Mesenchymal stem cell (in vitro differentiated cells and primary cell): ENCODE results near the gene ARID3A.
"Not testable (repeated sequence)": the region's sequence is repeated elsewhere in the genome, so short reads cannot be mapped to it uniquely, and the experiment has no call there.

Source experiments
- DNase-seq: peaks from one replicate; pipeline ENCODE4 v3.0.0-alpha.2; 2013
- H2AFZ ChIP-seq: one replicate; pipeline ENCODE4 v1.6.1; 2013; ENCODE audit warnings: low read depth, mild to moderate bottlenecking, control low read depth, inconsistent platforms, low read length, moderate library complexity
- H2AK5ac ChIP-seq: 2 replicates; pipeline ENCODE4 v1.6.1; 2013; ENCODE audit warnings: low read length, moderate library complexity, mild to moderate bottlenecking, inconsistent platforms; ENCODE audit not compliant: severe bottlenecking
- H2BK120ac ChIP-seq: one replicate; pipeline ENCODE4 v1.6.1; 2013; ENCODE audit warnings: low read depth, mild to moderate bottlenecking, inconsistent platforms, low read length, moderate library complexity
- H2BK12ac ChIP-seq, 2 experiments: one replicate each; pipeline ENCODE4 v1.6.1; 2013; ENCODE audit warnings: inconsistent platforms in 2 of 2, low read length in 2 of 2, mild to moderate bottlenecking in 2 of 2, moderate library complexity in 2 of 2, control low read depth in 1 of 2
- H2BK15ac ChIP-seq: one replicate; pipeline ENCODE4 v1.6.1; 2013; ENCODE audit warnings: mild to moderate bottlenecking, low read depth, inconsistent platforms; ENCODE audit not compliant: poor library complexity, severe bottlenecking
- H2BK5ac ChIP-seq: 2 replicates; pipeline ENCODE4 v1.6.1; 2013; ENCODE audit warnings: low read depth, mild to moderate bottlenecking, low read length, control low read depth, inconsistent platforms; ENCODE audit not compliant: poor library complexity, severe bottlenecking
- H3K14ac ChIP-seq, 2 experiments: one replicate each; pipeline ENCODE4 v1.6.1; 2013; ENCODE audit warnings: inconsistent platforms in 2 of 2, low read length in 2 of 2, control low read depth in 1 of 2, mild to moderate bottlenecking in 1 of 2, moderate library complexity in 1 of 2
- H3K18ac ChIP-seq, 2 experiments: one replicate each; pipeline ENCODE4 v1.6.1; 2013; ENCODE audit warnings: inconsistent platforms in 2 of 2, low read length in 2 of 2, control low read depth in 1 of 2, low read depth in 1 of 2, mild to moderate bottlenecking in 1 of 2
- H3K23ac ChIP-seq, 2 experiments: one replicate each; pipeline ENCODE4 v1.6.1; 2013; ENCODE audit warnings: inconsistent platforms in 2 of 2, low read length in 2 of 2, mild to moderate bottlenecking in 2 of 2, moderate library complexity in 2 of 2, control low read depth in 1 of 2
- H3K27ac ChIP-seq: 2 replicates; pipeline ENCODE4 v1.5.1; 2013; ENCODE audit warnings: mild to moderate bottlenecking, moderate library complexity, low read length, control low read depth, inconsistent platforms; ENCODE audit not compliant: poor library complexity, severe bottlenecking
- H3K27me3 ChIP-seq, 2 experiments: 2 replicates each; pipeline versions ENCODE4 v1.6.1 to v1.7.0; 2013; ENCODE audit warnings: low read length in 2 of 2, mild to moderate bottlenecking in 2 of 2, moderate library complexity in 2 of 2, control low read depth in 1 of 2, inconsistent platforms in 1 of 2; ENCODE audit not compliant: control insufficient read depth in 1 of 2, insufficient read depth in 1 of 2
- H3K36me3 ChIP-seq, 2 experiments: 2 replicates each; pipeline versions ENCODE4 v1.6.1 to v1.7.0; 2013; ENCODE audit warnings: low read length in 2 of 2, control low read depth in 1 of 2, inconsistent platforms in 1 of 2, low read depth in 1 of 2, mild to moderate bottlenecking in 1 of 2; ENCODE audit not compliant: insufficient read depth in 2 of 2, control insufficient read depth in 1 of 2
- H3K4ac ChIP-seq, 2 experiments: one replicate each; pipeline ENCODE4 v1.6.1; 2013; ENCODE audit warnings: inconsistent platforms in 2 of 2, low read length in 2 of 2, mild to moderate bottlenecking in 2 of 2, moderate library complexity in 2 of 2, control low read depth in 1 of 2, low read depth in 1 of 2
- H3K4me1 ChIP-seq: 2 replicates; pipeline ENCODE4 v1.6.1; 2013; ENCODE audit warnings: low read depth, low read length, control low read depth; ENCODE audit not compliant: control insufficient read depth, insufficient read depth
- H3K4me2 ChIP-seq: 2 replicates; pipeline ENCODE4 v1.6.1; 2013; ENCODE audit warnings: low read length, mild to moderate bottlenecking, inconsistent platforms; ENCODE audit not compliant: poor library complexity, severe bottlenecking
- H3K4me3 ChIP-seq, 2 experiments: 2 replicates each; pipeline versions ENCODE4 v1.5.1 to v1.7.0; 2013; ENCODE audit warnings: low read length in 2 of 2, mild to moderate bottlenecking in 2 of 2, control low read depth in 1 of 2, low read depth in 1 of 2; ENCODE audit not compliant: insufficient read depth in 1 of 2
- H3K79me1 ChIP-seq: replicated peaks from 2 replicates; pipeline ENCODE4 v1.6.1; 2013; ENCODE audit warnings: mild to moderate bottlenecking, control low read depth, low read length, inconsistent platforms; ENCODE audit not compliant: poor library complexity, severe bottlenecking
- H3K9ac ChIP-seq: 2 replicates; pipeline ENCODE4 v1.7.0; 2013; ENCODE audit warnings: mild to moderate bottlenecking, low read length, moderate library complexity
- H3K9me3 ChIP-seq: 2 replicates; pipeline ENCODE4 v1.7.0; 2013; ENCODE audit warnings: mild to moderate bottlenecking, low read length; ENCODE audit not compliant: control insufficient read depth
- H4K8ac ChIP-seq: one replicate; pipeline ENCODE4 v1.6.1; 2013; ENCODE audit warnings: inconsistent platforms, mild to moderate bottlenecking, low read length, moderate library complexity
- H4K91ac ChIP-seq: one replicate; pipeline ENCODE4 v1.6.1; 2013; ENCODE audit warnings: mild to moderate bottlenecking, low read length, inconsistent platforms
- WGBS: methylation state at CpG from one replicate; pipeline ENCODE4 v1.1.7; 2013; ENCODE audit warnings: mixed read lengths; 5-methylcytosine and 5-hydroxymethylcytosine counted together

The ARID3A gene

DNA sequence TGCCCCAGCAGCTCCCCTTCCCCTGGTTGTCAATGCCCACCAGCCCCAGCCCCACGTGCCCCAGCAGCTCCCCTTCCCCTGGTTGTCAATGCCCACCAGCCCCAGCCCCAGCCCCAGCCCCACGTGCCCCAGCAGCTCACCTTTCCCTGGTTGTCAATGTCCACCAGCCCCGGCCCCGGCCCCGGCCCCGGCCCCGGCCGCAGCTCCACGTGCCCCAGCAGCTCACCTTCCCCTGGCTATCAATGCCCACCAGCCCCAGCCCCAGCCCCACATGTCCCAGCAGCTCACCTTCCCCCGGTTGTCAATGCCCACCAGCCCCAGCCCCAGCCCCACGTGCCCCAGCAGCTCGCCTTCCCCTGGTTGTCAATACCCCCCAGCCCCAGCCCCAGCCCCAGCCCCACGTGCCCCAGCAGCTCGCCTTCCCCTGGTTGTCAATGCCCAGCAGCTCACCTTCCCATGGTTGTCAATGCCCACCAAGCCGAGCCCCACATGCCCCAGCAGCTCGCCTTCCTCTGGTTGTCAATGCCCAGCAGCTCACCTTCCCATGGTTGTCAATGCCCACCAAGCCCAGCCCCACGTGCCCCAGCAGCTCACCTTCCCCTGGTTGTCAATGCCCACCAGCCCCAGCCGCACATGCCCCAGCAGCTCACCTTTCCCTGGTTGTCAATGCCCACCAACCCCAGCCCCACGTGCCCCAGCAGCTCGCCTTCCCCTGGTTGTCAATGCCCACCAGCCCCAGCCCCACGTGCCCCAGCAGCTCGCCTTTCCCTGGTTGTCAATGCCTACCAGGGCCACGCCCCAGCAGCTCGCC is 46.9 kb upstream of the ARID3A start:
- H3K4me2 ChIP-seq, H4K8ac ChIP-seq, H2AK5ac ChIP-seq, H3K27ac ChIP-seq, H3K18ac ChIP-seq, H3K9me3 ChIP-seq, H2BK120ac ChIP-seq, H2BK15ac ChIP-seq, H3K4ac ChIP-seq, H4K91ac ChIP-seq, H3K14ac ChIP-seq, H3K23ac ChIP-seq, H2AFZ ChIP-seq, H3K27me3 ChIP-seq, H3K9ac ChIP-seq, H2BK12ac ChIP-seq, DNase-seq, H2BK5ac ChIP-seq: not testable (repeated sequence)
- Histone ChIP-seq H3K36me3 (peaks cover 59 to 96% of the 10 kb centered on the region in 2 experiments), H3K79me1 (peaks cover 24% of the 10 kb centered on the region), H3K4me3 (peak overlapping the region in 1 of 2 experiments; percentile 31), H3K4me1 (peaks cover 17% of the 10 kb centered on the region)
- 94% methylated on average over 20 of the region's 24 CpGs for WGBS

DNA sequence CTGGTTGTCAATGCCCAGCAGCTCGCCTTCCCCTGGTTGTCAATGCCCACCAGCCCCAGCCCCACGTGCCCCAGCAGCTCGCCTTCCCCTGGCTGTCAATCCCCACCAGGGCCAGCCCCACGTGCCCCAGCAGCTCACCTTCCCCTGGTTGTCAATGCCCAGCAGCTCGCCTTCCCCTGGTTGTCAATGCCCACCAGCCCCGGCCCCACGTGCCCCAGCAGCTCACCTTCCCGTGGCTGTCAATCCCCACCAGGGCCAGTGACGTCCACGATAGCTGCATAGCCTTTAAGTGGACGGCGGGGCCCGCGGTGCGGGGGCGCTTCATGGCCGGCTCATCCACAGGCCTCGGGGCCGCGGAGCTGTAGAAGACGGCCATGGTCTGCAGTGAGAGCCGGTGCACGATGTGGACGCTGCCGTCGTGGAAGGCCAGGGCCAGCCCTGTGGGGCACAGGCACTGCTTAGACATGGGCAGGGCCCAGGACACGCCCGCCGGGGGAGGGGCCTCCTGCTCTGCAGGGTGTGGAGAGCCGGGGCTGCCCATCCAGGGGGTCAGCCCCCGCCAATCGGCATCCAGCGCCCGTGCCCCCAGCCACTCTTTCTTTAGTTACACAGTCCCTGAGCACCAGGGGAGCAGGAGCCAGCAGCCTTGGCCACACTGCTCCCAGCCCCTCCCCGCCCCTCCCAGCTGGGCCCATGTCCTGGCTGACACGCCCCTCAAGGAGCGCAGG is 46.0 kb upstream of the ARID3A start:
- WGBS = 95% methylated on average over 31 of the region's 37 CpGs
- Histone ChIP-seq H3K14ac (no peak overlapping the region), H3K4me1 (peaks cover 24% of the 10 kb centered on the region), H2BK15ac (no peak overlapping the region), H4K8ac (no peak overlapping the region), H3K36me3 (peaks cover 55 to 97% of the 10 kb centered on the region in 2 experiments), H3K23ac (no peak overlapping the region), H3K9me3 (no peaks in the 10 kb centered on the region), H3K18ac (no peak overlapping the region), H3K4me3 (no peak overlapping the region), H3K79me1 (peaks cover 29% of the 10 kb centered on the region), H3K4me2 (no peak overlapping the region), H2BK12ac (no peak overlapping the region), H2BK120ac (no peak overlapping the region), H3K27me3 (no peaks in the 10 kb centered on the region), H2BK5ac (no peak overlapping the region), H4K91ac (no peak overlapping the region), H3K9ac (no peak overlapping the region), H2AK5ac (no peak overlapping the region), H3K4ac (no peak overlapping the region), H3K27ac (no peak overlapping the region), H2AFZ (no peak overlapping the region)
- no peak for DNase-seq

DNA sequence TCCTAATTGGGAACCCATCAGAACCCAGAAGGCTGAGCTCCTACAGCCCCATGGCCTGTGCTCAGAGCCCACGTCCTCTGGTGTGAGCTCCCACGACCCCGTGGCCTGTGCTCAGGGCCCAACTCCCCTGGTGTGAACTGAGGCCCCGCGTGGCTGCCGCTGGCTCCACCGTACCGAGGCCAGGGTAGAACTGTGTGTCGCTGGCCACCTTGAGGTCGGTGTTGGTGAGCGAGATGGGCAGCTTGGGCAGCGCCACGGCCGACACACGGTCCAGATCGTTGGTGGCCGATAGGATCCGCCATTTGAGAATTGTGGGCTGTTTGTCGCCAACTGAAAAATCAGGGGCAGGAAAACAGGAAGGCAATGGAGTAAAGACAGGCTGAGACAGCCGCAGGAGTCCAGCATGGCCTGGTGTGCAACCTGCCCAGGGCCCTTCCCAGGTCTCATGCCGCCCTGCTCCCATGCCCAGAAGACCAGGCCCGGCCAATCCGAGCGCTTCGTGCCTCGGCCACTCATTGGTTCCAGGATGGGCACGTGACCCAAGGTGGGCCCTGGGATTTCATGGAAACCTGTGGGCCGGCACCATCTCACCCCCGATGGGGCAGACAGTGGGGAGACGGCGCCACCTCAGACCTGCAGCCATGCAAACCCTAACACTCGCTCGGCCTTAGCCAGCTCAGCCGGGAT is 44.3 kb upstream of the ARID3A start:
- H2BK120ac ChIP-seq = no peak overlapping the region
- peaks cover 42% of the 10 kb centered on the region for H3K79me1 ChIP-seq
- no peak for DNase-seq
- no peaks in the 10 kb centered on the region for H3K9me3 ChIP-seq
- no peak overlapping the region for H3K4me3 ChIP-seq
- no peak overlapping the region for H3K18ac ChIP-seq
- H3K14ac ChIP-seq = no peak overlapping the region
- WGBS = 98% methylated on average over 34 of the region's 34 CpGs
- H3K27me3 ChIP-seq = no peaks in the 10 kb centered on the region
- H2AK5ac ChIP-seq = no peak overlapping the region
- H2BK12ac ChIP-seq = no peak overlapping the region
- no peak overlapping the region for H3K9ac ChIP-seq
- no peak overlapping the region for H3K4me2 ChIP-seq
- H3K4me1 ChIP-seq = peaks cover 19% of the 10 kb centered on the region
- no peak overlapping the region for H3K27ac ChIP-seq
- no peak overlapping the region for H4K91ac ChIP-seq
- H3K36me3 ChIP-seq = peaks cover 53 to 97% of the 10 kb centered on the region in 2 experiments
- no peak overlapping the region for H3K4ac ChIP-seq
- H2BK15ac ChIP-seq = no peak overlapping the region
- H4K8ac ChIP-seq = no peak overlapping the region
- no peak overlapping the region for H2AFZ ChIP-seq
- H2BK5ac ChIP-seq = no peak overlapping the region
- H3K23ac ChIP-seq = no peak overlapping the region
